Mucosa of rectum (tissue), 2 donors: ENCODE data around the gene ERCC2.

ENCODE experiments used
- H3K27ac ChIP-seq, 2 donors: one replicate each; pipeline ENCODE4 v1.7.0; 2013; ENCODE audit warnings: inconsistent platforms in 2 of 2, low read depth in 2 of 2, low read length in 2 of 2
- H3K27me3 ChIP-seq, 2 donors: one replicate each; pipeline ENCODE4 v1.7.0; 2013; ENCODE audit warnings: low read length in 2 of 2; ENCODE audit not compliant: control insufficient read depth in 2 of 2, insufficient read depth in 2 of 2
- H3K36me3 ChIP-seq, 2 donors: one replicate each; pipeline ENCODE4 v1.7.0; 2013; ENCODE audit warnings: low read length in 2 of 2; ENCODE audit not compliant: control insufficient read depth in 2 of 2, insufficient read depth in 2 of 2
- H3K4me1 ChIP-seq, 2 donors: one replicate each; pipeline ENCODE4 v1.7.0; 2013; ENCODE audit warnings: low read length in 2 of 2, mild to moderate bottlenecking in 1 of 2; ENCODE audit not compliant: control insufficient read depth in 2 of 2, insufficient read depth in 2 of 2
- H3K4me3 ChIP-seq, 2 donors: one replicate each; pipeline ENCODE4 v1.7.0; 2013; ENCODE audit warnings: low read length in 2 of 2
- H3K9ac ChIP-seq, 2 donors: one replicate each; pipeline ENCODE4 v1.7.0; 2013; ENCODE audit warnings: low read length in 2 of 2, low read depth in 1 of 2, mild to moderate bottlenecking in 1 of 2
- H3K9me3 ChIP-seq, 2 donors: one replicate each; pipeline ENCODE4 v1.7.0; 2013; ENCODE audit warnings: low read length in 2 of 2; ENCODE audit not compliant: control insufficient read depth in 2 of 2
- donor health status: healthy.
- donor health status: Normal muscosa, but diverticular disease.

The ERCC2 gene

GRCh38 chr19:45355910-45356309 lies 14.5 kb downstream of the ERCC2 start:
- H3K9me3 ChIP-seq, result no peaks in the 10 kb centered on the region
- H3K27me3 ChIP-seq, result no peaks in the 10 kb centered on the region
- H3K4me1 ChIP-seq, result no peaks in the 10 kb centered on the region
- H3K4me3 ChIP-seq, result no peak overlapping the region
- H3K9ac ChIP-seq, result no peak overlapping the region
- H3K27ac ChIP-seq, result no peak overlapping the region
- H3K36me3 ChIP-seq, result peaks cover 4 to 23% of the 10 kb centered on the region in 2 donors

- Histone ChIP-seq H3K9ac (no peak overlapping the region), H3K27ac (no peak overlapping the region), H3K27me3 (no peaks in the 10 kb centered on the region), H3K36me3 (peaks cover 4 to 23% of the 10 kb centered on the region in 2 donors), H3K9me3 (no peaks in the 10 kb centered on the region), H3K4me1 (no peaks in the 10 kb centered on the region), H3K4me3 (no peak overlapping the region)
Observed at GRCh38 chr19:45355402-45355801, 15.0 kb downstream of the ERCC2 start.

- Histone ChIP-seq H3K27me3 (no peaks in the 10 kb centered on the region), H3K27ac (no peak overlapping the region), H3K4me1 (no peaks in the 10 kb centered on the region), H3K9me3 (no peaks in the 10 kb centered on the region), H3K4me3 (no peak overlapping the region), H3K9ac (no peak overlapping the region), H3K36me3 (peaks cover 4 to 21% of the 10 kb centered on the region in 2 donors)
Observed at GRCh38 chr19:45354241-45354842, 16.0 kb downstream of the ERCC2 start.

GRCh38 chr19:45352914-45353796 lies 17.2 kb downstream of the ERCC2 start:
- Histone ChIP-seq H3K9ac (no peak overlapping the region), H3K27ac (no peak overlapping the region), H3K36me3 (peaks cover 4 to 20% of the 10 kb centered on the region in 2 donors), H3K4me1 (no peaks in the 10 kb centered on the region), H3K27me3 (no peaks in the 10 kb centered on the region), H3K9me3 (no peaks in the 10 kb centered on the region), H3K4me3 (no peak overlapping the region)

GRCh38 chr19:45352471-45352870 lies 17.9 kb downstream of the ERCC2 start:
- H3K9ac ChIP-seq, result no peak overlapping the region
- H3K4me1 ChIP-seq, result no peaks in the 10 kb centered on the region
- peaks cover 4 to 20% of the 10 kb centered on the region in 2 donors for H3K36me3 ChIP-seq
- H3K9me3 ChIP-seq, result no peaks in the 10 kb centered on the region
- peaks cover 1 to 3% of the 10 kb centered on the region in 2 donors for H3K27me3 ChIP-seq
- H3K27ac ChIP-seq, result no peak overlapping the region
- H3K4me3 ChIP-seq, result no peak overlapping the region

- H3K36me3 ChIP-seq, result peaks cover 4 to 20% of the 10 kb centered on the region in 2 donors
- no peaks in the 10 kb centered on the region for H3K4me1 ChIP-seq
Observed at GRCh38 chr19:45352062-45352461, 18.3 kb downstream of the ERCC2 start.

GRCh38 chr19:45351401-45351952 lies 18.9 kb downstream of the ERCC2 start:
- H3K27me3 ChIP-seq, result peaks cover 5 to 7% of the 10 kb centered on the region in 2 donors
- no peaks in the 10 kb centered on the region for H3K4me1 ChIP-seq
- H3K9ac ChIP-seq, result no peak overlapping the region
- peaks cover 4 to 20% of the 10 kb centered on the region in 2 donors for H3K36me3 ChIP-seq
- H3K4me3 ChIP-seq, result no peak overlapping the region
- H3K9me3 ChIP-seq, result no peaks in the 10 kb centered on the region
- no peak overlapping the region for H3K27ac ChIP-seq

More at GRCh38 chr19:45352062-45352461, 18.3 kb downstream of the ERCC2 start:
- Histone ChIP-seq H3K9me3 (no peaks in the 10 kb centered on the region), H3K4me3 (no peak overlapping the region), H3K9ac (no peak overlapping the region), H3K27ac (no peak overlapping the region), H3K27me3 (peaks cover 3% of the 10 kb centered on the region in 2 donors)

GRCh38 chr19:45350477-45351058 lies 19.8 kb downstream of the ERCC2 start:
- Histone ChIP-seq H3K4me1 (no peaks in the 10 kb centered on the region), H3K9me3 (no peaks in the 10 kb centered on the region), H3K4me3 (no peak overlapping the region), H3K36me3 (peaks cover under 1 to 15% of the 10 kb centered on the region in 2 donors), H3K9ac (no peak overlapping the region), H3K27me3 (peaks cover 8 to 10% of the 10 kb centered on the region in 2 donors), H3K27ac (no peak overlapping the region)

- Histone ChIP-seq H3K27ac (no peak overlapping the region), H3K9me3 (no peaks in the 10 kb centered on the region), H3K9ac (no peak overlapping the region), H3K4me3 (no peak overlapping the region), H3K4me1 (no peaks in the 10 kb centered on the region), H3K27me3 (peaks cover 16 to 19% of the 10 kb centered on the region in 2 donors), H3K36me3 (peaks cover 0 to 13% of the 10 kb centered on the region in 2 donors)
Observed at GRCh38 chr19:45349430-45349941, 20.9 kb downstream of the ERCC2 start.

GRCh38 chr19:45349126-45349415 lies 21.3 kb downstream of the ERCC2 start:
- Histone ChIP-seq H3K27me3 (peaks cover 16 to 20% of the 10 kb centered on the region in 2 donors), H3K9me3 (no peaks in the 10 kb centered on the region), H3K9ac (no peak overlapping the region), H3K4me3 (no peak overlapping the region), H3K36me3 (peaks cover 0 to 10% of the 10 kb centered on the region in 2 donors), H3K27ac (no peak overlapping the region), H3K4me1 (no peaks in the 10 kb centered on the region)
